Astrocyte of the spinal cord (primary cell): ENCODE measurements around the gene HSPB8.

ENCODE experiments used
- DNase-seq: peaks from one replicate; pipeline ENCODE4 v3.0.0; 2011; ENCODE audit warnings: low read depth, low spot score
- H3K4me3 ChIP-seq: 2 replicates; pipeline ENCODE4 v1.5.1; 2011; ENCODE audit warnings: low read depth, mild to moderate bottlenecking, low read length, moderate library complexity
- in situ Hi-C: cut with HindIII; loops from 2 replicates; pipeline ENCODE4 v1.10.0; 2017; ENCODE audit warnings: low sequenced_read_pairs
- TF ChIP-seq, protein P1 (sequence below): IDR thresholded peaks from 2 replicates; pipeline ENCODE4 v1.5.1; 2012; ENCODE audit warnings: low read depth, mild to moderate bottlenecking, low read length, inconsistent platforms

HSPB8 gene

DNA sequence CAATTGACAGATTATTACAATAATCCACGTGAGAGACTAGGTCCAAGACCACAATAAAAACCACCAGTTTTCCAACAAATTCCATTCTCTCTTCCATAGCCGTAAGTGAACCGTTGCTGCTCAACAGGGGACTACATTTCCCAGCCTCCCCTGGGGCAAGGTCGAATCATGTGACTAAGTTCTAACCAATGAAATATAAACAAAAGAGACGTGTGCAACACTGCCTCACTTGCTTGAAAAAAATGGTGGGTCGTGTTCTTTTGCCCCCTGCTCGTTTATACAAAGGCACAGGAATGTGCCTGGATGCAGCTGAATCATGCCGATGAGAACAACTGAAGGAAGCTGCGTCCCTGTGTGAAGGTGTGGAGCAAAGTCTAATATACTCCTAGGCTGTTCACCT is 51.1 kb downstream of the HSPB8 start:
- TF ChIP-seq, protein P1, sequence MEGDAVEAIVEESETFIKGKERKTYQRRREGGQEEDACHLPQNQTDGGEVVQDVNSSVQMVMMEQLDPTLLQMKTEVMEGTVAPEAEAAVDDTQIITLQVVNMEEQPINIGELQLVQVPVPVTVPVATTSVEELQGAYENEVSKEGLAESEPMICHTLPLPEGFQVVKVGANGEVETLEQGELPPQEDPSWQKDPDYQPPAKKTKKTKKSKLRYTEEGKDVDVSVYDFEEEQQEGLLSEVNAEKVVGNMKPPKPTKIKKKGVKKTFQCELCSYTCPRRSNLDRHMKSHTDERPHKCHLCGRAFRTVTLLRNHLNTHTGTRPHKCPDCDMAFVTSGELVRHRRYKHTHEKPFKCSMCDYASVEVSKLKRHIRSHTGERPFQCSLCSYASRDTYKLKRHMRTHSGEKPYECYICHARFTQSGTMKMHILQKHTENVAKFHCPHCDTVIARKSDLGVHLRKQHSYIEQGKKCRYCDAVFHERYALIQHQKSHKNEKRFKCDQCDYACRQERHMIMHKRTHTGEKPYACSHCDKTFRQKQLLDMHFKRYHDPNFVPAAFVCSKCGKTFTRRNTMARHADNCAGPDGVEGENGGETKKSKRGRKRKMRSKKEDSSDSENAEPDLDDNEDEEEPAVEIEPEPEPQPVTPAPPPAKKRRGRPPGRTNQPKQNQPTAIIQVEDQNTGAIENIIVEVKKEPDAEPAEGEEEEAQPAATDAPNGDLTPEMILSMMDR, result no peak
- DNase-seq, result peak; percentile 6
- in situ Hi-C loops, result no loop called here
- no peak overlapping the region for H3K4me3 ChIP-seq

GRCh38 chr12:119230807-119231206 is 52.1 kb downstream of the HSPB8 start:
- DNase-seq, result no peak
- in situ Hi-C loops, result no loop called here
- no peak overlapping the region for H3K4me3 ChIP-seq
- TF ChIP-seq, protein P1, result no peak

- H3K4me3 ChIP-seq, result no peak overlapping the region
- no peak for DNase-seq
- in situ Hi-C loops, result no loop called here
- TF ChIP-seq, protein P1, result no peak
Observed at GRCh38 chr12:119231774-119232173, 53.0 kb downstream of the HSPB8 start.

- in situ Hi-C loops, result no loop called here
- DNase-seq, result no peak
- no peak overlapping the region for H3K4me3 ChIP-seq
- TF ChIP-seq, protein P1, result peak; percentile 5
Observed at GRCh38 chr12:119235197-119235751, 56.5 kb downstream of the HSPB8 start.

DNA sequence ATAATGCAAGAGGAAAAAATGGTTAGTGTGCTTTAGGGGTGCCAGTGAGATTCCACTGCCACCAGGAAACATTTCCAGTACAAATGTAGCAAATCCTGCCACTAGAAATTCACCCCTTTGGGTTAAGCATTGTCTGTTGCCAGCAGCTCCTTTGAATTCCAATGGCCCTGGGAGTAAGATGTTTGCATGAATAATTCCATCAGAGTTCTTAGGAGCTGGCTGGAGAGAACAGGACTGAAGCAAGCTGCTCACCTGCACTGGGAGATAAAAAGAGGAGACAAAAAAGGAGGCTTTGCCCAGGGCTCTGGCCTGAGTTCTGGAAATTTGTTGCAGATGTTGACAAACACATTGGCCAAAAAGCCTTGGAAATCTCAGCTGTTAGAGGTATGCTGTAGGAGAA is 57.6 kb downstream of the HSPB8 start:
- H3K4me3 ChIP-seq, result no peak overlapping the region
- no peak for DNase-seq
- TF ChIP-seq, protein P1, result no peak
- in situ Hi-C loops, result no loop called here

DNA sequence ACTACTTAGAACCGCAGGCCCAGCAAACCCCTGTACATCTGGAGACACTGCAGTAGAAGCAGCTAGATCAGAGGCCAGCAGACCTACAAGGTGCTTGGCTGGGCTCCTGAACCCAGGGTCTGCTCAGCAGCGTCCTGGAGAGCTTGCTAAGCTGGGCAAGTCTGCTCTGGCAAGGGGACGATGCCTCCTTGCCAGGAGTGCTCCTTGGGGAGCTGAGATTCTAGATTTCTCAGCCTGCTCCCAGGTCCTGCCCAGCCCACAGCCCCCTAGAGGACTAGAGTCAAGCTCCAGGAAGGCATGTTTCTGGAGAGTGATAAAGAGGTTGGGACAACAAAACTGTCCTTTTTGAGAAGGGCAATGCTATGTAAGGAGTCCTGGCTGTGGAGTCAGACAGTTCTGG is 60.3 kb downstream of the HSPB8 start:
- in situ Hi-C loops, result no loop called here
- H3K4me3 ChIP-seq, result no peak overlapping the region
- TF ChIP-seq, protein P1, result no peak
- DNase-seq, result no peak

GRCh38 chr12:119241049-119241448 is 62.3 kb downstream of the HSPB8 start:
- in situ Hi-C loops, result no loop called here
- DNase-seq, result no peak
- no peak overlapping the region for H3K4me3 ChIP-seq
- TF ChIP-seq, protein P1, result no peak
